Astrocyte of the hippocampus (primary cell): ENCODE results near the gene HYLS1.

Source experiments
- DNase-seq: peaks from one replicate; pipeline ENCODE4 v3.0.0; 2011; ENCODE audit warnings: low read depth, low spot score

The HYLS1 gene

DNA sequence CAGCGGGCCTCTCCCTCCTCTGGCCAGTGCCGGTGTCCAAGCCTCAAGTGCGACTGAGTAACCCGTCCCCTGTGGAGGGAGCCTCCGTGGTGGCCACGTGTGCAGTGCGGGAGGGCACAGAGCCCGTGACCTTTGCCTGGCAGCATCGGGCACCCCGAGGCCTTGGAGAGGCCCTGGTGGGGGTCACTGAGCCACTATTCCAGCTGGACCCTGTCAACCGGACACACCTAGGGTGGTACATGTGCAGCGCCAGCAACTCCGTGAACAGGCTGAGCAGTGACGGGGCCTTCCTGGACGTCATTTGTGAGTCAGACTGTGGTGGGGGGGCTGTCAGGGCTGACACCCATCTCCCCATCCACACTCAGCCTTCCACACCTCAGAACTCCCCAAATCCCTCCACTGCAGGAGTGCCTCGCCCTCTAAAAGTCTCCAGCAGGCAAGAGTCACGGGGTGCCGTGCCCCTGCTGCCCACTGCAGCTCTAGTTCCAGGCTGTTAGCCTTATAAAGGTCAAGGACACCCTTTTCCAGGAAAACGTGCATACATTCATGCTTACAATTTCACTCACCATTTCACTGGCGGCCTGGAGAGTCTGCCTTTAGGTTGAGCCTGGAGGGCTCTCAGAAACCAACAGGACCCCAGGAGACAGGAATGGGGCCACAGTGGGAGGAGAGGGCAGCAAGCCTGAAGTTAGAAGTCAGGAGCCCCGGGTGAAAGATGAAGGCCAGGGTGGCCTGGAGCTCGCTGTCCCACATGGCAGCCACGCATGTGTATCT, 61.0 kb downstream of the HYLS1 start:
- DNase-seq = no peak

GRCh38 chr11:125949271-125950177, 62.1 kb downstream of the HYLS1 start:
- DNase-seq = no peak

DNA sequence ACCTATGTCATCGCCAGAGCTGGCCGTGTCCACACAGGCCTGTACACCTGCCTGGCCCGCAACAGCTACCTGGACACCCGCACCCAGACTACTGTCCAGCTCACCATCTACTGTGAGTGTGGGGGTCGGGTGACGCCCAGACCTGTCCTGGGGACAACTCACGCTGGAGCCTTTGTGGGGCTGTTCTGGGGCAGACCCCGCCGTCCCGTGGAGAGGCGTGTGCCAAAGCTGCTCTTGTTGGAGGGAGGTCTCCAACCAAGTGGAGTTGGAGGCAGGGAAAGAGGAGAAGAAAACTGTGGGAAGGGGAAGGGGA, 62.7 kb downstream of the HYLS1 start:
- DNase-seq = no peak
